GM18870 (cell line): ENCODE results near the gene NLK.
A peak's percentile ranks its signal among the peaks of the same experiment; 100 is the strongest.

Experiments used
- ATAC-seq: cut with Tn5 transposase; IDR thresholded peaks from one replicate; pipeline ENCODE4 v1.9.1; 2021; ENCODE audit warnings: moderate library complexity; ENCODE audit not compliant: unreplicated experiment

NLK gene

GRCh38 chr17:28039251-28039650, 3.2 kb upstream of the NLK start:
- ATAC-seq, result no peak

DNA sequence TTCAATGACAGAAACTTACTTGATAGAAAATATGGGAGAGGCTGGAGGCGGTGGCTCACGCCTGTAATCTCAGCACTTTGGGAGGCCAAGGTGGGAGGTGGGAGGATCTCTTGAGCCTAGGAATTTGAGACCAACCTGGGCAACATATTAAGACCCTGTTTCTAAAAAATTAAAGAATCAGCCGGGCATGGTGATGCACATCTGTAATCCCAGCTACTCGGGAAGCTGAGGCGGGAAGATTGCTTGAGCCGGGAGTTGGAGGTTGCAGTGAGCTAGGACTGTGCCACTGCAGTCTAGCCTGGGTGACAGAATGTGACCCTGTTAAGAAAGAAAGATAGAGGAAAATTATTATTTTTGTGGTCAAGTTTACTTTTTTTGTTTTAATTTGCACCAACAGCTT, 2.1 kb upstream of the NLK start:
- ATAC-seq, result no peak

- ATAC-seq, result peak; percentile 87
Observed at GRCh38 chr17:28041068-28041843, 1.2 kb upstream of the NLK start.

GRCh38 chr17:28041844-28042656, 427 bp upstream of the NLK start:
- ATAC-seq, result no peak

GRCh38 chr17:28042721-28043291, 329 bp downstream of the NLK start:
- ATAC-seq, result no peak

DNA sequence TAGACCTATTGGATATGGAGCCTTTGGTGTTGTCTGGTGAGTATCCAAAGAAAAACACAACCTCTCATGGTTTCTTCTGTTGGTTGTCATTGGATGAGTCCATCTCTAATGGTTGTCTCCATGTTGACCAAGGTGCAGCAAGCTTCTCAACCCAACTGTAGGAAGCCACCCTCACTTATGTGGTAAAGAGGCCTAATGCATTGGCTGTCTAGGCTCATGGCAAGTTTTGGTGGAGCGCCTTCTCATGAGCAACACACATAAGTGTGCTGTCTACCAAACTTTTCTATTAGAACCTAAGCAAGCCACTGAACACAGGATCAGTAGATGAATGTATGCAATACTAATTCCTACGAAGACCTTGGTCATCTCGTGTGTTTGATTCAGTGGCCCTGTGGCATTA, 819 bp downstream of the NLK start:
- no peak for ATAC-seq

DNA sequence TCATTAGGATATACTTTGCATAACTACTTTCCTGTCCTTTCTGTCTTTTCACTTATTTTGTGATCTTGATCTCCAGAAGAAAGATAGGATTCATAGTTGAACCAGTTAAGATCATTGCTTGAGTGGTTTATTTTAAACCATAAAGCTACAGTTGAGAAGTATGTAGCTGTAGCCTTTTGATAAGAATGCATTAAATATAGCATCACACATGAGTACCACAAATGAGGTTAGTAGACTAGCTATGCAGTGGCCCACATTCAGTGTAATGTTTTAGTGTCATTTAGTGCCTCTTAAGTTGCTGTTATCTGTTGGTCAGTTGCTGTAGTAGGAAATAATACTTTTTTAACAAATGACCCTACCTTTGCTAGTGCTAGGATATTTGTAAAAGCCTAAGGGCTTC, 1.3 kb downstream of the NLK start:
- no peak for ATAC-seq

DNA sequence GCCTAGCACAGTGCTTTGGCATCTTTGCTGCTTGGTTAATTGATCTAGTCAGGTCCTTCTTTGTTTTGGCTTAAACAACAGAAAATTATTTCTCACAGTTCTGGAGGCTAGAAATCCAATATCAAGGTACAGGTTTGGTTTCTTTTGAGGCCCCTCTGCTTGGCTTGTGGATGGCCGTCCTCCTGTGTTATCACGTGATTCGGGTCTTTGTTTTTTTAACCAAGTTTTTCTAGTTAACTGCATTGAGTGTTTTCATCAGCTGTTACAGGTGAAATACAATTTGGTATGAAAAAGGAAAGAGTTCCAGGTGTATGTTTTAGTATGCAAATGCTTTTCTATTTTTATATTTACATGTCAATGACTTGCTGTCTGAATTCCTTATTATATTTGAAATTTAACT, 2.8 kb downstream of the NLK start:
- no peak for ATAC-seq

DNA sequence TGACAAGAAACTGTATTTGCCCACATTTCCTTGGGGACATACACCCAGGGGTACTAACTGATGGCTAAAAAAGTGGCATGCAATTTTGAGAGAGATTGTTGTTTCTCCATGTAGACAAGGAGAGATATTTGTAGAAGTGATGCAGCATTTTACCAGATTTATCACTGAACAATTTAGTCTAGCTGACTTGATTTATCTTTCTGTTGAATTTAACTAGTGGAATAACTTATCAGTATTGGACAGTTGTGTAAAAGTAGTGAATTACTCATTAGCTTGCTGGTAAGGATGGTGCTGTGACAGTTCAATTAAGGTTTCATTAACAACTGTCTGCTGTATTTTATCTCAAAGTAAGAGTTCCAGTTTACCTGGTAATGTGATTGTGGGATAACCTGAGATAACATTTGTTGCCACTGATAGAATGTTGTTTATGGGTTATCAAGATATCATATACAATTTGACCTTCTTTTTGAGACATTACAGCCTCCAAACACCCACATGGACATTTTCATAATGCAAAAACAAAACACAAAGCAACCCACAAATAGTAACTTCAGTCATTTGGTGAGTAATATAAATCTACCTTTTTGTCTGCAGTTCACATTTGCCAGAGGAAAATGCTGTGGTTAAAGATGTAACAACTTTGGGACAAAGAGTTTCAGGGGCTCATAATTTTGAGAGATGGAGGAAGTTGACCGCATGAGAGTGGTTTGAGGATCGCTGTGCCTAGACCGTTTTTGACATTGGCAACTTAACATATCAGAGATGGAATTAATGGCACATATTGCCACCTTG, 3.8 kb downstream of the NLK start:
- ATAC-seq, result no peak

DNA sequence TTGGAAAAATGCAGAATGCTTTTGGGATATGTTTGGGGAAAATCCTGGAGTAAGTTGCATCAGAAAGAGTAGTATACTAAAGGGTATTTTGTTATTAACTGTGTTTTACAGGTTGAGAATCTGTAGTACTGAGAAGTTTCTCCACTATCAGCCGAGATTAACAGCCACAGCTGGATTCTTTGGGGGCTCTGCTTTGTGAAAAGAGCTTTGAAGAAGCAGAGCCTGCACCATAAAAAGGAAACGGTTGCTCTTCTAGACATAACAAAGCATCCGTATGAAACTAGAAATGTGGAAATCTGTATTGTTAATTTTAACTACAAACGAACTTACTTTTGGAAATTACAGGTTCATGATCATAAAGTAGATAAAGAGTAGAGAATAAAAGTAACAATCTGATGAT, 5.3 kb downstream of the NLK start:
- ATAC-seq, result no peak

GRCh38 chr17:28049071-28049470, 6.6 kb downstream of the NLK start:
- ATAC-seq, result no peak

- ATAC-seq, result no peak
Observed at GRCh38 chr17:28053044-28053670, 10.7 kb downstream of the NLK start.

GRCh38 chr17:28053725-28054124, 11.2 kb downstream of the NLK start:
- no peak for ATAC-seq

GRCh38 chr17:28055546-28056275, 13.2 kb downstream of the NLK start:
- ATAC-seq, result no peak

DNA sequence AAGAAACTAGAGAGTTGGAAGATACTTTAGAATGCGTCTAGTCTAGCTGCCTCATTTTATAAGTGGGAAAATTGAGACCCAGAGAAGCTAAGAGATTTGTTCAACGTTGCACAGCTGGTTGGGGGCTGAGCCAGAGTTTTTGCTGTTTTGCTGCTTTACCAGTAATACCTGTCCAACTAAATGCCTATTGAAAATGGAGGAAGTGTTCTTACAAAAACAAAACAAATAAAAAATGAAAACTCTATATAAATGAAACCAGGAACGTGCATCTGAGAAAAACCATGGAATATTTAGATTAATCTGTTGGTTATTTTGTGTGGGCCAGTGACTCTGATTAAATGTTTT, 13.8 kb downstream of the NLK start:
- no peak for ATAC-seq

DNA sequence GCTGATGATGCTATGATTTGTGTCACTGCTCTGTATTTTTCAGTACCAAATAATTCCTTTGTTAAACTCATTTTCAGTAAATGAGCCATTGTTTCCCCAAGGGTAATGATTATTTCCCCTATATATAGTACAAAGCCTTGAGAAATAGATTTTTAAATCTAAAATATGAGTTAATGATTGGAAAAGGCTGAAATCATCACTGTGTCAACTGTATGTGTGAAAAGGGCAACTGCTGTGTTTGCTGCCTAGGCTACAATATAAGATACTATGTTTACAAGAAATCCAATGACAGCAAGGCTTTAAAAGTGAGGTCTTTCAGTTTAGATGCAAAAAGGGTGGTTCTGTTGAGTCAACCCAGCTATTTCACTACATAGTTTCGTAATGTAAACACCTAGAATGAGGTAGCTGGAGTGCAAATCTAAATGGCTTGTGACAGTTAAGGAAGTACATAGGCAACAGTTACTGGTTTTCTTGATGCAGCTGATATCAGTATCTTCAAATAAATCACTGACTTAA, 15.3 kb downstream of the NLK start:
- peak; percentile 78 for ATAC-seq

DNA sequence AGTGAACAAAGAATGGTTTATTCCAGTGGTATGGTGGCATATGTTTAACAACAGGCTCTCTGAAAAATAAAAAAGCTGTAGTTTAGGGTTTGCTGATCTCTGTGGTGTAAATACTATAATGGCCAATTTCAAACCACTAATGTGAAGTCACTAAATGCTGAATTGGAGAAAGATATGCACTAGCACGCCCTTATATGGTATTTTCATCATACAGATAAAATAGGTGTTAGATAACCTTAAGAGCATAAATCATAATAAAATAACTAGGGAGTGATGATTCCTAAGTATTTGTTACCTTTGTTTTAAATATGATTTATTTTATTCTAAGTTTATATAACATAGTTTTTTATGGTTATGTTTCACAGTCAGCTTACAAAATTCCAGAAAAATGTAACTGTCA, 17.2 kb downstream of the NLK start:
- no peak for ATAC-seq

DNA sequence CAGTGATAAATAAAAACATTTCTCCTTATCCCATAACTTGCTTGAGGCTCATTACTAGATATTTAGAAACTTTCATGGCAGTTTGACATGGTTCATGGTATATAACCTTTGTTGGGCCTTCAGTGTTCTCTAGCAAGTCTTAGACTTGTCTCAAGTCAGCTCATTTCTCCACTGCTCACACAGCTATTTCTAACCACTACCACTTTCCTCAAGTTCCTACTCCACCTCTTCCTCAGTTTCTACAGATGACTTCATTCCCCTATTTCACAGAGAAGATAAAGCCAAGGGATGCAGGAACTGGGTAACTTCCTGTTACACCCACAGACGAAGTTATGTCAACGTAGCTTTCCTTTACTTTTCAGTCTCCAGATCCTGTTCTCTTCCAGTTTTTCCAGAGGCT, 23.2 kb downstream of the NLK start:
- no peak for ATAC-seq

DNA sequence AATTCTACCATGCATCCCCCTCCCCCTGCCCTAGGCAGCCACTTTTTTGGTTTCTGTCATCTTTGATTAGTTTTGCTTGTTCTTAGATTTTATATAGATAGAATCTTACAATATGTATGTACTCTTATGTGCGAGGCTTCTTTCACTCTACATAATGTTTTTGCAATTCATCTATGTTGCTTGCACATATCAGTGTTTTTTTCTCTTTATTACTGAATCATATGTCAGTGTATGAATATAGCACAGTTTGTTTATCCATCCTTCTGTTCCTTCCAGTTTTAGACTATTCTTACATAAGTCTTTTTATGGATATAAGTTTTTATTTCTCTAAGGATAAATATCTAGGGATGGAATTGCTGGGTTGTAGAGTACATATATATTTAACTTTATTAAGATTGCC, 26.6 kb downstream of the NLK start:
- no peak for ATAC-seq

- ATAC-seq, result no peak
Observed at GRCh38 chr17:28071179-28071578, 28.7 kb downstream of the NLK start.
